ENCODE measurements around the gene TBCEL.

GRCh38 chr11:121033635-121034034, 9.7 kb downstream of the TBCEL start:
- TF ChIP-seq CTCF (IDR thresholded peaks at IDR 0.05) = no peak
- no peak for TF ChIP-seq POLR2A (IDR thresholded peaks at IDR 0.05)
